Activated CD8-positive, alpha-beta T cell treated with anti-CD3 and anti-CD28 coated beads for 36 hours (primary cell): ENCODE data around the gene SPATA46. TPM values are rescaled to one million over a fixed set of nuclear protein-coding genes. Genes with fewer than 3 reads are reported as not detected.

Source experiments
- ATAC-seq: fragments of 200-7000 bp; cut with Tn5 transposase; one replicate; pipeline ENCODE4 v1.10.0; 2021; ENCODE audit warnings: mild to moderate bottlenecking, moderate library complexity
- CTCF ChIA-PET: fragments of 350-600 bp; sonication (Branson Sonifier 250); formaldehyde crosslinking; loops from one replicate; lab custom pipeline; 2021; ENCODE audit warnings: antibody characterized with exemption; lab: Charles Lee
- POLR2A ChIA-PET: fragments of 350-600 bp; sonication (Branson Sonifier 250); formaldehyde crosslinking; loops from one replicate; lab custom pipeline; 2021; ENCODE audit warnings: antibody characterized with exemption; lab: Charles Lee
- DNase-seq: peaks from one replicate; pipeline ENCODE4 v3.0.0-alpha.2; 2020
- H3K27ac Mint-ChIP-seq: one replicate; pipeline ENCODE4 v1.8.0; 2021; ENCODE audit warnings: mild to moderate bottlenecking, mixed read lengths
- H3K27me3 Mint-ChIP-seq: one replicate; pipeline ENCODE4 v1.8.0; 2021; ENCODE audit warnings: mixed read lengths
- H3K36me3 Mint-ChIP-seq: one replicate; pipeline ENCODE4 v1.8.0; 2021; ENCODE audit warnings: low read depth, mixed read lengths
- H3K4me1 Mint-ChIP-seq: one replicate; pipeline ENCODE4 v1.8.0; 2021; ENCODE audit warnings: low read depth, mixed read lengths
- H3K4me3 Mint-ChIP-seq: one replicate; pipeline ENCODE4 v1.8.0; 2021; ENCODE audit warnings: mild to moderate bottlenecking, moderate library complexity, mixed read lengths
- H3K9me3 Mint-ChIP-seq: one replicate; pipeline ENCODE4 v1.8.0; 2021; ENCODE audit warnings: mixed read lengths
- CTCF ChIP-seq: fragments of 200-600 bp; IDR thresholded peaks from one replicate; pipeline ENCODE4 v1.8.0; 2022; ENCODE audit warnings: antibody characterized with exemption, mild to moderate bottlenecking
- intact Hi-C: fragments of 100-400 bp; cut with micrococcal nuclease; formaldehyde crosslinking; loops from one replicate; pipeline ENCODE4 v1.10.0; 2022
- total RNA-seq, 2 experiments: library from RNA; stranded (reverse); gene quantifications; one replicate each; pipeline ENCODE4 v1.2.3, GENCODE V29; 2021

The SPATA46 gene
- total RNA-seq, 2 experiments from 2014 or later, result not detected

GRCh38 chr1:162374406-162374805 is 2.2 kb downstream of the SPATA46 start:
- ATAC-seq, result no peak
- POLR2A ChIA-PET, result no interaction called here
- Mint-ChIP-seq H3K36me3 (no peaks in the 10 kb centered on the region), H3K9me3 (no peaks in the 10 kb centered on the region), H3K4me3 (no peak overlapping the region), H3K27me3 (no peaks in the 10 kb centered on the region), H3K27ac (no peak overlapping the region), H3K4me1 (no peaks in the 10 kb centered on the region)
- TF ChIP-seq CTCF, result no peak
- CTCF ChIA-PET, result no interaction called here
- intact Hi-C loops, result no loop called here
- no peak for DNase-seq

GRCh38 chr1:162373541-162374260 is 3.0 kb downstream of the SPATA46 start:
- ChIA-PET POLR2A (no interaction called here), CTCF (no interaction called here)
- no peak for TF ChIP-seq CTCF
- no peak overlapping the region for H3K4me3 Mint-ChIP-seq
- H3K9me3 Mint-ChIP-seq, result no peaks in the 10 kb centered on the region
- DNase-seq (no peak), ATAC-seq (no peak)
- intact Hi-C loops, result no loop called here
- no peaks in the 10 kb centered on the region for H3K4me1 Mint-ChIP-seq
- no peak overlapping the region for H3K27ac Mint-ChIP-seq
- no peaks in the 10 kb centered on the region for H3K36me3 Mint-ChIP-seq
- no peaks in the 10 kb centered on the region for H3K27me3 Mint-ChIP-seq

GRCh38 chr1:162373072-162373427 is 3.6 kb downstream of the SPATA46 start:
- TF ChIP-seq CTCF, result no peak
- ATAC-seq (no peak), DNase-seq (no peak)
- H3K4me3 Mint-ChIP-seq, result no peak overlapping the region
- ChIA-PET POLR2A (no interaction called here), CTCF (no interaction called here)
- H3K27ac Mint-ChIP-seq, result no peak overlapping the region
- H3K36me3 Mint-ChIP-seq, result no peaks in the 10 kb centered on the region
- H3K9me3 Mint-ChIP-seq, result no peaks in the 10 kb centered on the region
- intact Hi-C loops, result no loop called here
- no peaks in the 10 kb centered on the region for H3K27me3 Mint-ChIP-seq
- H3K4me1 Mint-ChIP-seq, result no peaks in the 10 kb centered on the region

GRCh38 chr1:162372159-162373071 is 4.2 kb downstream of the SPATA46 start:
- ATAC-seq, result no peak

More at GRCh38 chr1:162372159-162373071, 4.2 kb downstream of the SPATA46 start:
- Mint-ChIP-seq H3K27ac (no peak overlapping the region), H3K36me3 (no peaks in the 10 kb centered on the region), H3K27me3 (no peaks in the 10 kb centered on the region), H3K9me3 (no peaks in the 10 kb centered on the region), H3K4me1 (no peaks in the 10 kb centered on the region), H3K4me3 (no peak overlapping the region)
- no peak for TF ChIP-seq CTCF
- intact Hi-C loops, result no loop called here
- DNase-seq, result no peak
- ChIA-PET POLR2A (no interaction called here), CTCF (no interaction called here)
